Keratinocyte (primary cell): Measurements from ENCODE around the gene TMTC4. TPM values are rescaled to one million over a fixed set of nuclear protein-coding genes. Genes with fewer than 3 reads are reported as not detected.
"Not testable (repeated sequence)": the region's sequence is repeated elsewhere in the genome, so short reads cannot be mapped to it uniquely, and the experiment has no call there.

Experiments used
- DNase-seq: peaks from one replicate; pipeline ENCODE4 v3.0.0-alpha.2; 2011; ENCODE audit warnings: low read depth, missing footprints, low spot score
- FAIRE-seq: peaks from 2 replicates; lab custom pipeline; 2011; peaks lifted over from hg19 to GRCh38; lab: Jason Lieb, UNC
- H2AFZ ChIP-seq: 2 replicates; pipeline ENCODE4 v1.6.0; 2012; ENCODE audit warnings: low read length, control low read depth, inconsistent platforms; ENCODE audit not compliant: control insufficient read depth
- H3K27ac ChIP-seq: 2 replicates; pipeline ENCODE4 v1.5.1; 2011; ENCODE audit warnings: low read length; ENCODE audit not compliant: control insufficient read depth, insufficient read depth
- H3K27me3 ChIP-seq: 3 replicates; pipeline ENCODE4 v1.6.0; 2011; ENCODE audit warnings: low read length; ENCODE audit not compliant: control insufficient read depth, insufficient read depth; ENCODE audit errors: extremely low read depth
- H3K36me3 ChIP-seq, 2 experiments: 2 replicates in 1 of 2; 3 replicates in 1 of 2; pipeline ENCODE4 v1.5.1; 2011; ENCODE audit warnings: low read length in 2 of 2, mild to moderate bottlenecking in 1 of 2; ENCODE audit not compliant: control insufficient read depth in 2 of 2, insufficient read depth in 2 of 2; ENCODE audit errors: extremely low read depth in 1 of 2
- H3K4me1 ChIP-seq: 3 replicates; pipeline ENCODE4 v1.5.1; 2011; ENCODE audit warnings: low read length; ENCODE audit not compliant: control insufficient read depth, insufficient read depth; ENCODE audit errors: extremely low read depth
- H3K4me2 ChIP-seq: 3 replicates; pipeline ENCODE4 v1.6.0; 2011; ENCODE audit warnings: low read depth, low read length; ENCODE audit not compliant: control insufficient read depth, insufficient read depth; ENCODE audit errors: extremely low read depth
- H3K4me3 ChIP-seq, 3 experiments: fragments of 200-600 bp in 1 of 3; sonication (generic) in 1 of 3; 2 replicates in 2 of 3; 3 replicates in 1 of 3; pipeline ENCODE4 v1.5.1; 2011 to 2016; ENCODE audit warnings: low read length in 3 of 3, mild to moderate bottlenecking in 3 of 3, control low read depth in 2 of 3, inconsistent platforms in 1 of 3, low read depth in 1 of 3, mixed read lengths in 1 of 3, mixed run types in 1 of 3, moderate library complexity in 1 of 3; ENCODE audit not compliant: control insufficient read depth in 2 of 3, insufficient read depth in 2 of 3; ENCODE audit errors: extremely low read depth in 1 of 3
- H3K79me2 ChIP-seq: 2 replicates; pipeline ENCODE4 v1.6.0; 2012; ENCODE audit warnings: low read length; ENCODE audit not compliant: control insufficient read depth, insufficient read depth
- H3K9ac ChIP-seq: 3 replicates; pipeline ENCODE4 v1.6.0; 2011; ENCODE audit warnings: low read length; ENCODE audit not compliant: control insufficient read depth, insufficient read depth; ENCODE audit errors: extremely low read depth
- H3K9me1 ChIP-seq: 3 replicates; pipeline ENCODE4 v1.6.0; 2011; ENCODE audit warnings: low read length; ENCODE audit not compliant: control insufficient read depth, insufficient read depth; ENCODE audit errors: extremely low read depth
- H3K9me3 ChIP-seq: 2 replicates; pipeline ENCODE4 v1.5.1; 2012; ENCODE audit warnings: low read depth, low read length; ENCODE audit not compliant: control insufficient read depth
- H4K20me1 ChIP-seq: 3 replicates; pipeline ENCODE4 v1.6.0; 2011; ENCODE audit warnings: low read length; ENCODE audit not compliant: control insufficient read depth, insufficient read depth; ENCODE audit errors: extremely low read depth
- EZH2 ChIP-seq: IDR thresholded peaks from one replicate; pipeline ENCODE4 v1.6.1; 2012; ENCODE audit warnings: inconsistent platforms, mild to moderate bottlenecking, low read length, moderate library complexity
- dilution Hi-C: fragments of 300-500 bp; cut with MboI; formaldehyde crosslinking; loops from one replicate; pipeline ENCODE4 v1.7.0; 2020; ENCODE audit warnings: low sequenced_read_pairs; ENCODE audit not compliant: extremely low pct_ligation_motif_present
- polyA plus RNA-seq, 5 experiments: library from polyadenylated mRNA; depleted of rRNA in 3 of 5; stranded (reverse) in 3 of 5; stranded (forward) in 1 of 5; unstranded in 1 of 5; fragments of >200 nt; gene quantifications; 1 replicate in 1 of 5; 2 replicates in 3 of 5; 3 replicates in 1 of 5; pipeline versions ENCODE4 v1.2.1 to v1.2.3, GENCODE V29; 2011 to 2012; ENCODE audit warnings: missing spikeins in 2 of 5, low read depth in 1 of 5, low replicate concordance in 1 of 5
- TF ChIP-seq, protein P1 (sequence below), 3 experiments: IDR thresholded peaks in 1 of 3; conservative IDR thresholded peaks in 1 of 3; optimal IDR thresholded peaks in 1 of 3; 2 replicates in 2 of 3; 3 replicates in 1 of 3; pipeline versions ENCODE3 to v1.5.1; 2011; ENCODE audit warnings: low read length in 3 of 3, mild to moderate bottlenecking in 3 of 3, moderate library complexity in 2 of 3, control low read depth in 1 of 3, inconsistent platforms in 1 of 3; ENCODE audit not compliant: insufficient read depth in 2 of 3; ENCODE audit errors: extremely low read depth in 1 of 3

The TMTC4 gene
- polyA plus RNA-seq, 1 donor (not counting 4 experiments of a cell fraction or from before 2014, with no cell fraction given): 6.5 TPM

DNA sequence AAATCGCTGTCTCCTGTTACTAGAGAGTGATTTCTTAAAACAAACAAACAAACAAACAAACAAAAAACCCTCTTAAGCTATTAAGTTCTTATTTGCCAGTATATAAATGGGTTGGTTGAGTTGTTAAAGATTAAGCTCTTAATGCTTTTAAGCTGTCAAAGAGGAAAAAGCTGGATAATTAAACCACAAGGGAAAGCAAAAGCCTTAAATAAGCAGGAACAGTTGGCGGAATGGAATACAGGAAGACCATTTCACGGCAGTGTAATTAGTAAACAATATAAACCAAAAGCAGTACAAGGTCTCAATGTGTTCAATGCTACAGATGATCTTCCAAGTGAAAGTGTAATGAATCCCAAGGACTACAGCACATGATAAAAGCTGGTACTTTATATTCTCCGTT lies 53.8 kb downstream of the TMTC4 start:
- no peak overlapping the region for H3K9ac ChIP-seq
- no peaks in the 10 kb centered on the region for H4K20me1 ChIP-seq
- H3K27ac ChIP-seq: no peak overlapping the region
- no peaks in the 10 kb centered on the region for H3K4me1 ChIP-seq
- DNase-seq: no peak
- no peak for FAIRE-seq
- dilution Hi-C loops: no loop called here
- no peaks in the 10 kb centered on the region for H3K9me3 ChIP-seq
- no peak for TF ChIP-seq EZH2
- TF ChIP-seq, protein P1, sequence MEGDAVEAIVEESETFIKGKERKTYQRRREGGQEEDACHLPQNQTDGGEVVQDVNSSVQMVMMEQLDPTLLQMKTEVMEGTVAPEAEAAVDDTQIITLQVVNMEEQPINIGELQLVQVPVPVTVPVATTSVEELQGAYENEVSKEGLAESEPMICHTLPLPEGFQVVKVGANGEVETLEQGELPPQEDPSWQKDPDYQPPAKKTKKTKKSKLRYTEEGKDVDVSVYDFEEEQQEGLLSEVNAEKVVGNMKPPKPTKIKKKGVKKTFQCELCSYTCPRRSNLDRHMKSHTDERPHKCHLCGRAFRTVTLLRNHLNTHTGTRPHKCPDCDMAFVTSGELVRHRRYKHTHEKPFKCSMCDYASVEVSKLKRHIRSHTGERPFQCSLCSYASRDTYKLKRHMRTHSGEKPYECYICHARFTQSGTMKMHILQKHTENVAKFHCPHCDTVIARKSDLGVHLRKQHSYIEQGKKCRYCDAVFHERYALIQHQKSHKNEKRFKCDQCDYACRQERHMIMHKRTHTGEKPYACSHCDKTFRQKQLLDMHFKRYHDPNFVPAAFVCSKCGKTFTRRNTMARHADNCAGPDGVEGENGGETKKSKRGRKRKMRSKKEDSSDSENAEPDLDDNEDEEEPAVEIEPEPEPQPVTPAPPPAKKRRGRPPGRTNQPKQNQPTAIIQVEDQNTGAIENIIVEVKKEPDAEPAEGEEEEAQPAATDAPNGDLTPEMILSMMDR (optimal IDR thresholded peaks at IDR 0.05 in 1 of 3, IDR thresholded peaks at IDR 0.05 in 1 of 3, conservative IDR thresholded peaks at IDR 0.05 in 1 of 3; ENCODE audit: extremely low read depth in 1 of 3, insufficient read depth in 2 of 3, low read length in 3 of 3): no peak
- no peak overlapping the region for H3K4me2 ChIP-seq
- no peak overlapping the region for H2AFZ ChIP-seq
- H3K4me3 ChIP-seq: no peak overlapping the region
- no peaks in the 10 kb centered on the region for H3K9me1 ChIP-seq
- H3K79me2 ChIP-seq: no peaks in the 10 kb centered on the region
- no peaks in the 10 kb centered on the region for H3K27me3 ChIP-seq
- H3K36me3 ChIP-seq: no peaks in the 10 kb centered on the region

DNA sequence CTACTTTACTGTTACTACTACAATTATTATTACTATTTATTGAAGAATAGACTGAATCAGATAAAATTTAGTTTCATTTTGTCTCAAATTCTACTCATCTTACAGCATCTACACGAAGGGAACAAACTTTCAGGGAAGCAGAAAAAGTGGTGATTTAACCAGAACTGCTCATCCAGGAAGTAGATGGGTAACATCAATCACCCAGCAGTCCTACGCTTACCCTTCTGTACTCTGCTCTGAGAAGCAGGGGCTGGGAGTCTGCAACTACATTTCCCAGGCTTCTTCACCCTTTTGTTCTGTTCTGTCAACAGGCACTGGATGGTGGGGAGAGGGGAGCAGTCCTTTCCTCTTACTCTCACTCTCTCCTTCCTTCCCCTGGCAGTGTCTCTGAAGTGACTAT lies 54.7 kb downstream of the TMTC4 start:
- H3K36me3 ChIP-seq: no peaks in the 10 kb centered on the region
- H4K20me1 ChIP-seq: no peaks in the 10 kb centered on the region
- H3K4me2 ChIP-seq: no peak overlapping the region
- no peaks in the 10 kb centered on the region for H3K79me2 ChIP-seq
- TF ChIP-seq, protein P1 (optimal IDR thresholded peaks at IDR 0.05 in 1 of 3, IDR thresholded peaks at IDR 0.05 in 1 of 3, conservative IDR thresholded peaks at IDR 0.05 in 1 of 3; ENCODE audit: extremely low read depth in 1 of 3, insufficient read depth in 2 of 3, low read length in 3 of 3): no peak
- no peak for TF ChIP-seq EZH2
- dilution Hi-C loops: no loop called here
- no peak overlapping the region for H3K9ac ChIP-seq
- no peaks in the 10 kb centered on the region for H3K9me1 ChIP-seq
- H3K4me1 ChIP-seq: no peaks in the 10 kb centered on the region
- no peak overlapping the region for H3K27ac ChIP-seq
- no peaks in the 10 kb centered on the region for H3K9me3 ChIP-seq
- no peaks in the 10 kb centered on the region for H3K27me3 ChIP-seq
- FAIRE-seq (no peak), DNase-seq (no peak)
- H2AFZ ChIP-seq: no peak overlapping the region
- no peak overlapping the region for H3K4me3 ChIP-seq

DNA sequence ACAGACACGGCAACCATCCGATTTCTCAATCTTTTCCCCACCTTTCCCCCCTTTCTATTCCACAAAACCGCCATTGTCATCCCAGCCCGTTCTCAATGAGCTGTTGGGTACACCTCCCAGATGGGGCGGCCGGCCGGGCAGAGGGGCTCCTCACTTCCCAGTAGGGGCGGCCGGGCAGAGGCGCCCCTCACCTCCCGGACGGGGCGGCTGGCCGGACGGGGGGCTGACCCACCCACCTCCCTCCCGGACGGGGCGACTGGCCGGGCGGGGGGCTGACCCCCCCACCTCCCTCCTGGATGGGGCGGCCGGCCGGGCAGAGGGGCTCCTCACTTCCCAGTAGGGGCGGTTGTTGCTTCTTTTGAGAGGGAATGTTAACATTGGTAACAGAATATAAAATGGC lies 55.7 kb downstream of the TMTC4 start:
- not testable (repeated sequence) for FAIRE-seq

More for the DNA sequence above, 55.7 kb downstream of the TMTC4 start:
- H3K9me3 ChIP-seq, H3K79me2 ChIP-seq, H3K4me1 ChIP-seq, H3K36me3 ChIP-seq, H3K9ac ChIP-seq, H3K9me1 ChIP-seq, dilution Hi-C loops, DNase-seq, H2AFZ ChIP-seq, H3K27me3 ChIP-seq, H3K4me2 ChIP-seq, H3K4me3 ChIP-seq, H3K27ac ChIP-seq, H4K20me1 ChIP-seq: not testable (repeated sequence)
